ENCODE data around the gene CNTN1.

- TF ChIP-seq CTCF (IDR thresholded peaks at IDR 0.05) (no peak), POLR2A (IDR thresholded peaks at IDR 0.05) (no peak)
These were observed 140.4 kb downstream of the CNTN1 start for GRCh38 chr12:40832668-40833067.

All from Peyer's patch (tissue), 4 donors.